HG02840 (cell line): Measurements from ENCODE around the gene PSMD13.
A peak's percentile ranks its signal among the peaks of the same experiment; 100 is the strongest.
"Not testable (repeated sequence)": the region's sequence is repeated elsewhere in the genome, so short reads cannot be mapped to it uniquely, and the experiment has no call there.

Experiments used
- ATAC-seq: cut with Tn5 transposase; IDR thresholded peaks from one replicate; pipeline ENCODE4 v1.9.1; 2021; ENCODE audit warnings: mild to moderate bottlenecking, moderate library complexity, moderate number of reproducible peaks; ENCODE audit not compliant: unreplicated experiment, low FRiP score

The PSMD13 gene

DNA sequence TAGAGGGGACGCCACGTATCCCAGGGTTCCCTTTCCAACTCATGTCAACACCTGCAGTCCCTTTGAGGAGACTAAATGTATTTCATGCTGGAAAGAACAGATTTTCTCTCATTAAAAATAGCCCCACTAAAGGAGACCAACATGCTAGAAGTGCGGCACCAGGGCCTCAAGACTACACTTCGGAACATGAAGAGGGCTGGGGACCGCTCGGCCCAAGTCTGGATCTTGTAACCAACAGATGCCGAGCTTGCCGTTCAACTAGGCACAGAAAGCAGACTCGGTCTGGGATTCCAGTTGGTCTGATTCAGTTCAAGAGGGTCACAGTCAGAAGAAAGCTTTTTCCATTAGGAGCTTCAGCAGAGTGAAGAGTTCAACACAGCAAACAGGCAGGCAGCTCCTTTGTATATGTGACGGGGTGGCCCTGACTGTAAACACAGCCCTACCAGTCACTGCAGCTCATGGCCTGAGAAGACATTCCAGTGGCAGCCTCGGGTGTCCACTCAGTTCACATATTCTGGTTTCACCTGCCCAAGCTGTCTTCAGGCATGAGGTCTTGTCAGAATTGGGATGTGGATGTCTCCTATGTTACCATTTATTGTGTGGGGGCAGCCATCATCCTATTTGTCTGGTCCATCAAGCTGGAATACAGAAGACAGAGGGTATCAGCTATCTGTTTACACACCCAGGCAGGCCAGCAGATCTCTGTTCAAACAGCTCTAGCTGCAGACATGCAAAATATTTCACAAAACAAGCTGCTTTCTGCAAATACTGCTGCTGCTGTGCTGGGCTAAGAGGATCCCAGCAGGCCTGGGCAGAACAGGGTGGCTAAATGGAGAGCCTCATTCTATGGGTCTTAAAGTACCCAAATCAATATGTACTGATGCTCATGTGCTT, 20.4 kb upstream of the PSMD13 start:
- no peak for ATAC-seq

GRCh38 chr11:217704-218103, 19.1 kb upstream of the PSMD13 start:
- no peak for ATAC-seq

GRCh38 chr11:218815-219593, 17.8 kb upstream of the PSMD13 start:
- no peak for ATAC-seq

- not testable (repeated sequence) for ATAC-seq
Measured at GRCh38 chr11:220641-221215, 16.0 kb upstream of the PSMD13 start.

- no peak for ATAC-seq
Measured at GRCh38 chr11:221539-221938, 15.2 kb upstream of the PSMD13 start.

DNA sequence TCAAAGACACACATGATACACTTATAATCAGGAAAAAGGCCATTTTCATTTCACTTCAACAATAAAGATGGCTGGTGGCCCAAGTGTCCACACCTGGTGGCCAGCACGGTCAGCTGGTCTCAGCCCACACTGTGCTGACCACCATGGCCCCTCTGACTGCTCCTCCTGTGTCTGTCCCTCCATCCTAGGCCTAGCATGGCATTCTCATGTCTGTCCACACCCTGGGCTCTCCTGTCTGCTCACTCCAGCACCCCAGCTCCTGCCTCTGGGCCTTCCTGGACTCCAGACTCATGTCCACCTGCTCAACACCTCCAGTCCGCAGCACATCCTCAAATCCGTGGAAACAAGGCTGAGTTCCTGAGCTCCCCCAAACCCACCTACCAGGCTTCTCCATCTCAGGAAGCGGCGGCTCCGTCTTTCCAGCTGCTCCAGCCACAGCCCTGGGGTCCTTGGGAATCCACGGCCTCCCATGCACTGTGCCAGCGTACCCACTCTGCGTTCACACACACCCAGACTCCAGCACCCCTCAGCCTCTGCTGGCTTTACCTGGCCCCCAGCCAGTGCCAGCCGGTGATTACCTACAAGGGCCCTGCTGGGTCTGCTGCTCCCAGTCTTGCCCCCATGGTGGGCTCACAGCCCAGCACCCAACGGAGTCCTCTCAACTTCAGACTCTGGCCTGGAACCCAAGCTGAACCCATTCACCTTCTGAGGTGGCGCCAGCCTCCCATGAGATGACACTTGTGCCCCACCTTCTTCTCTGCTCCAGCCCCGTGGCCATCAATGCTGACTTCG, 14.6 kb upstream of the PSMD13 start:
- no peak for ATAC-seq

DNA sequence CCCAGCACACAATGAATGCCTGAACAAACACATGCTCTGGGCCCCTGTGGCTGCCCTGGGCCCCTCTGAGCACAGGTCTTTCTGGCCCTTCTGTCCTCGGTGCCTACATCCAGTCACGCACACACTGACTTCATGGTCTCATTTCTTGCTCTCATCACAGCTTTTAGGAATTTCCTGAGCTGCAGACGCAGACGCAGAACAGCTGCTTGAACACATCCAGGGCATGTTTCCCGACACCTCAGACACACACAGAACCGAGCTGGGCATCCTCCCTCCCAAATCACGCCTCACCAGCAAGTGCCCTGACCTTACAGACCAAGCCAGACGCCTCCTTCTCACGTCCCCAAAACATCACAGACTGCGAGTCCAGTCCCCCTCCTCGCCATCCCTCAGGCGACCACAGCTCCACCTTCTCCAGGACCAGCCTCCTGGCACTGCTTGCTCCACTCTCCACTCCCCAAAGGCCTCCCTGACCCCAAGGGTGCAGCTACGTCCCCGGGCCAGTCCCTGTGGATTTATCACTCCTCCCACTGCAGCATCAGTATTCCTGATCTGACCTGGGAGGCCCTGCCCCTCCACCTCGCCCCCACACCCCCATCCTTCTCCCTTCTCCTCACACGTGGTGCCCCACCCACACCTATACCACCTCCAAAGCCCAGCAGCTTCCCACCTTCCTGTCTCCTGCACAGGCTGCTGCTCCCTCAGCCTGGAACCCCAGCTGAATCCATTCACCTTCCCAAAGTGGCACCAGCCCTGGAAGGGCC, 13.6 kb upstream of the PSMD13 start:
- ATAC-seq = no peak

GRCh38 chr11:223884-224283, 12.9 kb upstream of the PSMD13 start:
- ATAC-seq = no peak

DNA sequence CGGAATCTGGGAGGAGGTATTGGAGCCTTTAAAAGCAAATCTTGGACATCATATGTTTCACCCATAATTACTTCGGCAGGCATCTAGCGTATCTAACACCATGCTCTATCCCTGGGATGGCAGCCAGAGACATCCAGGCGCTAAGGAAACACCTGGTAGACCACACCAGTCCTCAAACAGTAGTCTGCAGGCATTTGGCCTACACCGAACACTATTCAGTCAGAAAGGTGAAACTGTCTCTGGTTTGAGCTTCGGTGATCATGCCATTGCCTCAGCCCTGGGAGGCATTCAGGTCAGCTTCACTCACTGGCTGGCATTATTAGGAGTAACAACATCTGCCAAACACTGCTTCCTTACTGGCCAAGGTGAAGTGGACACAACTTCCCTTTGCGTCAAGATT, 12.4 kb upstream of the PSMD13 start:
- ATAC-seq = no peak

DNA sequence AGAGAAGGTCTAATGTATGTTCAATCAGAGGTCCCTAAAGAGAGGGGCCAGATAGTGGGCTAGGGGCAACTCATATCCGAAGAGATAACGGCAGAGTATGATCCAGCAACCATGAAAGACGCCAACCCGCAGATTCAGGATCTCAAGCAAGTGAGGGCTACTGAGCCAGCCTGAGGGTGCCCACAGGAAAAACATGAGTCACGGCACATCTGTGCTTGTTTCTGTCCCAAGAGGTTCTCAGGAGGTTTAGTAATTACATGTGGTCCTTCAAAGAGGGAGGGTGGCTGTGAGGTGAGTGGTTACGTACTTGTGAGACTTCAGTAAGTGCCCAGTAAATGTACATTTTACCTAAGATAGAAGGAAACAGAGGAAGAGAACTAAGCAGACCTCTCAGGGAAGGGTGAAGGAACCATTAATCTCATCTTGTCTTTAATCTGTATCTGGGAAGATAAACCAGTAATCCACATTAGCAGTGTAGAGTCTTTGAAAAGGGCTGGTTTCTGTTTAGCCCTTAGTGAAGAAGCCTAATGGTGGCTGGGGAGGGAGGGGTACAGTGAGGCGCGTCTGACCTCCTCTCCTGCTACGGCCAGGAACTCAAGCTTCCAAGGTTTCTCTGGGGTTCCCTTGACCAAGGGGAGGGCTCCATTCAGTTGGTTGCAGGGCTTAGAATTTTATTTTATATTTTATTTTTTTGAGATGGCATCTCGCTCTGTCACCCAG, 10.9 kb upstream of the PSMD13 start:
- no peak for ATAC-seq

GRCh38 chr11:227824-228379, 8.9 kb upstream of the PSMD13 start:
- no peak for ATAC-seq

- no peak for ATAC-seq
Measured at GRCh38 chr11:230431-230830, 6.3 kb upstream of the PSMD13 start.

DNA sequence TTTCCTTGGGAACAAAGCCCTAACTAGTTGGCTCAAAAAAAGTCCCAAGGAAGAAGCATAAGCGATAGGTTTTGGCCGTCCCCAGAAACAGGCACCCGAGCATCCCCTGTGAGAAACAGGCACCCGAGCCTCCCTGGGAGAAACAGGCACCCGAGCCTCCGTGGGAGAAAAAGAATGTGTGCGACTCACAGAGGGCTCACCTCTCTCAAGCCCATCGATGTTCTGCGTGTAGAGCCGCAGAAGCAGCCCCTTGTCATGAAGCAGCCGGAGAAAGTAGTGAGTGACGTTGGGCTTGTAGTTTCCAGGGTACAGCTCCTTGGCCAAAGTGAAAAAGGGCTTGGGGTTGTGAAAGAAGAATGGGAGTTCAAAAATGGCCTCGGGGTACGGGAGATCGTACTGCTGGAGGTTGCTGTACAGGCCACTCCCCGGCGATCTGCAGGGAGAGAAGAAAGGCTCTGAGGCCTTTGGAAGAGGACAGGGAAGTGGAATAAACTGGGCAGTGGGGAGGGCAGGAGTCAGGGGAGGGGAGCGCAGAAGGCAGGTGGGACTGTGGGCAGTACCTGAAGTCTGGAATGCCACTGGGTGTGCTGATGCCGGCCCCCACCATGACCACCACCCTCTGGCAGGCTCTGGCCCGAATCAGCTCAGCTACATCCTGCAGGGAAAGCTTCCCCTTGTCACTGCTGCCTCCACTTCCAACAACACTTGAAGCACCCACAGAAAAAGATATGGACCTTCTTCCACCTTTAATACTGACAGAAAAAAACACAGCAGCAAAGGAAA, 3.8 kb upstream of the PSMD13 start:
- no peak for ATAC-seq

DNA sequence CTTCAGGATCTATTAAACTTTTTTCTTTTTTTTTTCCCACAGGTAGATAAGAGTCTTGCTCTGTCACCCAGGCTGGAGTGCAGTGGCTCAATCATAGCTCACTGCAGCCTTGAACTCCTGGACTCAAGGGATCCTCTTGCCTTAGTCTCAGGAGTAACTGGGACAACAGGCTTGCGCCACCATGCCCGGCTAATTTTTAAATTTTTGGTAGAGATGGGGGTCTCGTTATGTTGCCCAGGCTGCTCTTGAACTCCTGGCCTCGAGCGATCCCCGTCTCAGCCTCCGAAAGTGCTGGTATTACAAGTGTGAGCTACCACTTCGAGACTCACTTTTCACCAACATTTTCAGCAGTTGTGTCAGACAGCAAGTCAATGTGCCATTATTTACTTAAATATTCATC, 1.6 kb upstream of the PSMD13 start:
- ATAC-seq = no peak

DNA sequence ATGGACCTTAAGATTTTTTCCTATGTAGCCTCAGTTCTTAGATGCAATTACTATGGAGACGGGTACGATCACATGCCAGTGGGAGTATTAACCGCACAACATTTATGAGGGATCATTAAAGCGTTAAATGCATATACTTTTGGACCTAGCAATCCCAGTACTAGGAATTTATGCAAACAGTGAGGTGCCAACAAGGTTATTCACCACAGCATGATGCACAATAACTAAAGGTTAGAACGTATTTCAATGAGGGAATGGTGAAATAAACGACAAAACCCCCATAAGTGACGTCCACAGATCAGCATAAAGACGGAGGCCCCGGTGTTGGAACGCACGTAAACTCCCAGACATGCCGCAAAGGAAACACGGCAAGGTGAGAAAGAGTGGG, 1.2 kb upstream of the PSMD13 start:
- no peak for ATAC-seq

DNA sequence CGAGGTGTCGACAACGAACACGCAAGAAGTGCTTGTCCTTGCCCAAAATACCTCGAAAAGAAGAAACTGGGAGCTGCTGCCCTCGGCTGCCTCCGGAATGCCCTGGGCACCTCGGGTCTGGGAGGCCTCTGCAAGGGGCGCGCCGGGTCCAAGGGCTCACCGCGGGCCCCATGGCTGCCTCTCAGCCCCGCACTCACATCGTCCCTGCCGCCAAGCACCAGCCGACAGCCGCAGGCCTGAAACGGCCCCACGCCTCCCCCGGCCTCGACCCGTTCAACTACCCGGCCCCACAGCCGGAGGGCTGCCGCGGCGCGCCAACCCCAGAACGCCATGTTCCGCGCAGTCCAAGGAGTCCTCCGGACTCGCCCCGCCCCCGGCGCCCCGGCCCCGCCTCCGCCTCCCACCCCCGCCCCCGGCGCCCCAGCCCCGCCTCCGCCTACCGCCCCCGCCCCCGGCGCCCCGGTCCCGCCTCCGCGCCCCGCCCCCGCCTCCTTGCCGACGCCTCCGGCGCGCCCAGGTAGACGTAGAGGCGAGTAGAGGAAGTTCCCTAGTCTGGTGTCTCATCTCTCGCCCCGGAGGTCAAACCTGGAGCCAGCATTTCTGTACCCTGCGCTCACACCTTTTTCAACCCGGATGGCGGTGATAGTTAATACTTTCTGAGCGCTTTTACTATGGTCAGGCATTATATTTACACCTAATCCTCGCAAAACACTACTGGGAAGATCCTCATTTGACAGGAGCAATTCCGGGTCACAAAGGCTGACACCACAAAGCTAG, 591 bp upstream of the PSMD13 start, which contains the start of gene SIRT3:
Gene SIRT3 (minus strand): TSS at position 346 of the 777 bp plus-strand sequence. CDS start 14 bp downstream, at position 332.
- ATAC-seq = peak; percentile 73

GRCh38 chr11:238346-238745, 1.6 kb downstream of the PSMD13 start:
- ATAC-seq = not testable (repeated sequence)
